NOMO-1 (cell line): ENCODE data around the gene NEDD4.
A peak's percentile ranks its signal among the peaks of the same experiment; 100 is the strongest.
"Not testable (repeated sequence)": the region's sequence is repeated elsewhere in the genome, so short reads cannot be mapped to it uniquely, and the experiment has no call there.

Experiments
- DNase-seq, 2 experiments: peaks; one replicate each; lab custom pipeline; 2025; ENCODE audit not compliant: unreplicated experiment in 2 of 2; lab: John Stamatoyannopoulos, UW

Gene NEDD4

GRCh38 chr15:55899537-55899936 is 93.9 kb downstream of the NEDD4 start:
- no peak for DNase-seq

- no peak for DNase-seq
Observed at GRCh38 chr15:55897560-55898336, 95.7 kb downstream of the NEDD4 start.

GRCh38 chr15:55894399-55894965 is 98.9 kb downstream of the NEDD4 start:
- no peak for DNase-seq

GRCh38 chr15:55893852-55894251 is 99.6 kb downstream of the NEDD4 start:
- DNase-seq, result no peak

GRCh38 chr15:55891196-55891595 is 102.2 kb downstream of the NEDD4 start:
- no peak for DNase-seq

- no peak for DNase-seq
Observed at GRCh38 chr15:55884223-55884622, 109.2 kb downstream of the NEDD4 start.

GRCh38 chr15:55879181-55879580 is 114.2 kb downstream of the NEDD4 start:
- DNase-seq, result no peak

GRCh38 chr15:55873024-55873720 is 120.2 kb downstream of the NEDD4 start:
- no peak for DNase-seq

GRCh38 chr15:55872471-55872870 is 120.9 kb downstream of the NEDD4 start:
- DNase-seq, result no peak

- DNase-seq, result no peak
Observed at GRCh38 chr15:55869660-55870059, 123.8 kb downstream of the NEDD4 start.

GRCh38 chr15:55868707-55869106 is 124.7 kb downstream of the NEDD4 start:
- DNase-seq, result no peak

GRCh38 chr15:55868291-55868690 is 125.1 kb downstream of the NEDD4 start:
- not testable (repeated sequence) for DNase-seq

GRCh38 chr15:55863911-55864310 is 129.5 kb downstream of the NEDD4 start:
- DNase-seq, result no peak

GRCh38 chr15:55861115-55861514 is 132.3 kb downstream of the NEDD4 start:
- no peak for DNase-seq

- DNase-seq, result no peak
Observed at GRCh38 chr15:55860468-55860867, 132.9 kb downstream of the NEDD4 start.

GRCh38 chr15:55859681-55860080 is 133.7 kb downstream of the NEDD4 start:
- no peak for DNase-seq

GRCh38 chr15:55858661-55859060 is 134.8 kb downstream of the NEDD4 start:
- DNase-seq, result no peak

GRCh38 chr15:55856506-55857164 is 136.8 kb downstream of the NEDD4 start:
- no peak for DNase-seq

- DNase-seq, result no peak
Observed at GRCh38 chr15:55853134-55853533, 140.3 kb downstream of the NEDD4 start.

- peak; percentile 4 to 24 for DNase-seq
Observed at GRCh38 chr15:55846116-55846707, 147.2 kb downstream of the NEDD4 start.

GRCh38 chr15:55842897-55843296 is 150.5 kb downstream of the NEDD4 start:
- not testable (repeated sequence) for DNase-seq
